ENCODE measurements around the gene NAPSA. TPM values are rescaled to one million over a fixed set of nuclear protein-coding genes. Genes with fewer than 3 reads are reported as not detected.
A peak's percentile ranks its signal among the peaks of the same experiment; 100 is the strongest.
"Not testable (repeated sequence)": the region's sequence is repeated elsewhere in the genome, so short reads cannot be mapped to it uniquely, and the experiment has no call there.

The NAPSA gene
- total and polyA plus RNA-seq, 10 of the 15 experiments (the other 5 are each of a cell fraction or from before 2014, with no cell fraction given) = 6.7 to 45.4 (median 17.1) TPM

GRCh38 chr19:50356691-50357177 is 8.7 kb downstream of the NAPSA start:
- no peaks in the 10 kb centered on the region for H4K20me1 ChIP-seq (ENCODE audit: control insufficient read depth, insufficient read depth)
- peak overlapping the region; percentile 89; the same call in 1 of the 2 replicates for H3K9ac ChIP-seq (ENCODE audit: control insufficient read depth, insufficient read depth, low read length)
- no peak overlapping the region; the same call in 1 of the 2 replicates for H2AFZ ChIP-seq (ENCODE audit: control insufficient read depth, low read depth, low read length)
- BruUV-seq (replicated peaks) = no TSS peak
- no peak overlapping the region for H3K4me3 ChIP-seq
- no peak for FAIRE-seq
- H3K27ac ChIP-seq (ENCODE audit: control insufficient read depth, insufficient read depth) = peak overlapping the region; percentile 95; the same call in 1 of the 2 replicates
- ATAC-seq = no peak
- intact Hi-C loops (cut with micrococcal nuclease; ENCODE audit: unreplicated experiment) (loop anchor here (1.0 to 10.0 kb wide), 6 partner anchors 58 to 538 kb away; no protein-coding TSS in a partner anchor), in situ Hi-C loops (cut with MboI) (loop anchor here (5.0 to 10.0 kb wide), 2 partner anchors 431 to 538 kb away; no protein-coding TSS in a partner anchor)
- H3K79me2 ChIP-seq (ENCODE audit: control insufficient read depth, insufficient read depth, low read length) = no peaks in the 10 kb centered on the region
- no peak for TF ChIP-seq RB1 (IDR thresholded peaks at IDR 0.05; ENCODE audit: borderline replicate concordance)
- no peak for TF ChIP-seq POLR2AphosphoS2 (IDR thresholded peaks at IDR 0.05; ENCODE audit: low read depth, low read length)
- no peak for DNase-seq (ENCODE audit: low read depth, low spot score)
- WGBS (ENCODE audit: insufficient coverage, insufficient replicate concordance, low lambda C conversion rate, missing lambda C conversion rate) = 7% methylated on average over 13 of the region's 13 CpGs
- ChIA-PET SMC1A (ENCODE audit: uncharacterized antibody, unreplicated experiment) (interaction anchor here (0.9 to 3.8 kb wide), 16 partner anchors 10 to 565 kb away, joined by 3 to 68 read pairs (median 6); partner anchors contain the start of genes KCNC3, NAPSA, NR1H2 and POLD1), POLR2A (interaction anchor here (0.6 to 3.0 kb wide), 18 partner anchors 9 to 120 kb away, joined by 3 to 18 read pairs (median 4); partner anchors contain the start of genes KCNC3, MYBPC2, NAPSA and SPIB), RAD21 (ENCODE audit: unreplicated experiment) (interaction anchor here (0.6 to 3.7 kb wide), 28 partner anchors 10 to 532 kb away, joined by 3 to 72 read pairs (median 4); partner anchors contain the start of genes KCNC3, NAPSA, NR1H2 and POLD1), CTCF (interaction anchor here (0.7 to 6.2 kb wide), 30 partner anchors 9 to 565 kb away, joined by 3 to 120 read pairs (median 6); partner anchors contain the start of genes KCNC3, NAPSA, NR1H2 and POLD1)
- no peaks in the 10 kb centered on the region for H3K36me3 ChIP-seq (ENCODE audit: control insufficient read depth in 2 of 2, insufficient read depth in 2 of 2, low read length in 1 of 2)
- peaks cover 39% of the 10 kb centered on the region for H3K4me1 ChIP-seq (ENCODE audit: control insufficient read depth, insufficient read depth, low read length)
- H3K4me2 ChIP-seq (ENCODE audit: control insufficient read depth, insufficient read depth) = peak overlapping the region; percentile 100
- no peaks in the 10 kb centered on the region for H3K27me3 ChIP-seq (replicated peaks in 1 of 2; ENCODE audit: control insufficient read depth in 2 of 2, insufficient read depth in 2 of 2, low read length in 1 of 2)
- peaks cover 2% of the 10 kb centered on the region; the same call in 2 of the 3 replicates for H3K9me3 ChIP-seq (replicated peaks; ENCODE audit: control insufficient read depth, insufficient read depth, low read length)

- peaks cover 29% of the 10 kb centered on the region for H3K4me1 ChIP-seq (ENCODE audit: control insufficient read depth, insufficient read depth, low read length)
- H3K79me2 ChIP-seq (ENCODE audit: control insufficient read depth, insufficient read depth, low read length); H3K9me3 ChIP-seq (replicated peaks; ENCODE audit: control insufficient read depth, insufficient read depth, low read length); H4K20me1 ChIP-seq (ENCODE audit: control insufficient read depth, insufficient read depth); POLR2A ChIA-PET; H3K36me3 ChIP-seq (ENCODE audit: control insufficient read depth in 2 of 2, insufficient read depth in 2 of 2, low read length in 1 of 2); H3K27me3 ChIP-seq (replicated peaks in 1 of 2; ENCODE audit: control insufficient read depth in 2 of 2, insufficient read depth in 2 of 2, low read length in 1 of 2); H3K4me3 ChIP-seq; H2AFZ ChIP-seq (ENCODE audit: control insufficient read depth, low read depth, low read length); H3K4me2 ChIP-seq (ENCODE audit: control insufficient read depth, insufficient read depth); FAIRE-seq; BruUV-seq (replicated peaks); DNase-seq (ENCODE audit: low read depth, low spot score); H3K27ac ChIP-seq (ENCODE audit: control insufficient read depth, insufficient read depth); H3K9ac ChIP-seq (ENCODE audit: control insufficient read depth, insufficient read depth, low read length); ATAC-seq: not testable (repeated sequence)
- intact Hi-C loops (cut with micrococcal nuclease; ENCODE audit: unreplicated experiment) (loop anchor here (10.0 kb wide), 2 partner anchors 181 to 541 kb away; no protein-coding TSS in a partner anchor), in situ Hi-C loops (cut with MboI) (loop anchor here (10.0 kb wide), 1 partner anchor 541 kb away; no protein-coding TSS in a partner anchor)
- SMC1A ChIA-PET (ENCODE audit: uncharacterized antibody, unreplicated experiment) = interaction anchor here (1.0 to 1.6 kb wide), 4 partner anchors 13 to 158 kb away, joined by 3 to 4 read pairs (median 4); no protein-coding TSS in a partner anchor
- CTCF ChIA-PET = interaction anchor here (2.0 to 3.0 kb wide), 3 partner anchors 13 to 107 kb away, joined by 6 to 13 read pairs (median 7); no protein-coding TSS in a partner anchor
- WGBS (ENCODE audit: insufficient coverage, insufficient replicate concordance, low lambda C conversion rate, missing lambda C conversion rate) = 90% methylated on average over 7 of the region's 7 CpGs
- RAD21 ChIA-PET (ENCODE audit: unreplicated experiment) = interaction anchor here (0.7 to 4.0 kb wide), 4 partner anchors 12 to 203 kb away, joined by 3 to 17 read pairs (median 4); partner anchors contain the start of gene KCNC3
Measured at GRCh38 chr19:50353487-50353880, 12.0 kb downstream of the NAPSA start.

All from GM12878 (cell line).